ENCODE results near the gene STK16. TPM values are rescaled to one million over a fixed set of nuclear protein-coding genes. Genes with fewer than 3 reads are reported as not detected.
A peak's percentile ranks its signal among the peaks of the same experiment; 100 is the strongest.

Gene STK16
- total and polyA plus RNA-seq, 2 of the 4 experiments (the other 2 are of a cell fraction) = 44.4 to 50.1 TPM

DNA sequence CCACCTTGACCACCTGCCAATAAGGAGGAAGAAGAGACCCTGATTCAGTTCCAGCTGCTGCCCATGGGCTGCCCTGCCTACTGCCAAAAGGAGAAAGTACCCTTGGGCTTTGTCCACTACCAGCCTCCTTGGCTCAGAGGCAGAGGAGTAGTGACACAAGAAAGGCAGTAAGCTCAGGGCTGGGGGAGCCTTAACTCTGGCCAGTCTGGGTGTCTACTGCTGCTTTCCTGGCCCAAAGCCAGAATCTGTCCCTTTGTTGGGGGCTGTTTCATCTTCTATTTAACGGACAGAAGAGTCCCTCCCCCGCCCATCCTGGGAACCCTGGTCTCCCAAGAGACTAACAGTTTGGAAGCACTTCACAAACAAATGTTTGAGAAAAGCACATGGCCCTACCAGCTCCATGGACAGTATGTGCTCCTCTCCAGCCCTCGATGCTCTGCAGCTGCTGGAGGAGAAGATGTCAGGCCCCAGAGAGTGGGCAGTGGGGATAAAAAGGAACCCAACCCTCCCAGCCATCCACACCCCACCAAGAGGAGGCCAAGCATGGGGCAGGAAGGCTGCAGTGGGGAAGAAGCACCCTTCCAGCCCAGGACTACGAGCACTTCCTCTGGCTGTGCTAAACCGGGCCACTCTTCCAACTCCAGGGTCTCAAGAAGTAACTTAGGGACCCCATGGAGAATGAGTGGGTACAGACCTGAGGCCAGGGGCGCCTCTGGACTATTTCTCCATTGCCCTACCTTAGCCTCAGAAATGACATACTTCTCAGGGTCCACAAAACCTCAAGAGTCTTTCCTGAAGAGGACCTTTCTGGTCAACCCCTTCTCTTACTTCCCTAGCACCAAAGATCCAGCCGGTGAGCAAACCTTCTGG lies 17.0 kb upstream of the STK16 start:
- Histone ChIP-seq H3K9me3 (ENCODE audit: control insufficient read depth, insufficient read depth, low read length) (no peaks in the 10 kb centered on the region), H3K36me3 (ENCODE audit: control insufficient read depth, insufficient read depth, low read length) (peaks cover 38% of the 10 kb centered on the region), H3K27ac (ENCODE audit: insufficient read depth, low read length) (peak overlapping the region; percentile 70), H4K20me1 (ENCODE audit: insufficient read depth, low read length) (no peaks in the 10 kb centered on the region), H3K4me1 (ENCODE audit: control insufficient read depth, insufficient read depth, low read length) (peaks cover 5% of the 10 kb centered on the region), H3K9ac (ENCODE audit: low read depth, low read length) (peak overlapping the region; percentile 82), H2BK20ac (ENCODE audit: low read depth, low read length) (no peak overlapping the region), H2BK15ac (ENCODE audit: low read depth, low read length) (0 out of 3 replicates have a peak overlapping the region, but pooled peaks have one; percentile 25), H3K9me1 (ENCODE audit: insufficient read depth, low read length) (peaks cover 8% of the 10 kb centered on the region; the same call in 1 of the 2 replicates), H2AK9ac (replicated peaks; ENCODE audit: low read depth, low read length, poor library complexity) (peak overlapping the region; percentile 94), H3K4me2 (ENCODE audit: low read depth, low read length) (peak overlapping the region; percentile 93), H3K14ac (replicated peaks; ENCODE audit: low read depth, low read length) (peak overlapping the region; percentile 93), H4K8ac (ENCODE audit: low read depth in 2 of 2, low read length in 2 of 2) (peak overlapping the region; percentile 26 to 66; a peak in 2 of 4 replicates), H3K18ac (ENCODE audit: low read depth, low read length) (no peak overlapping the region), H2BK120ac (ENCODE audit: low read depth, low read length) (no peak overlapping the region), H3K56ac (ENCODE audit: extremely low read depth, insufficient read depth, low read length) (peak overlapping the region; percentile 69; the same call in 1 of the 2 replicates), H4K91ac (ENCODE audit: insufficient read depth, low read depth, low read length) (peak overlapping the region; percentile 68), H2AK5ac (ENCODE audit: low read depth, low read length) (peak overlapping the region; percentile 60), H3K27me3 (ENCODE audit: control insufficient read depth, insufficient read depth, low read length) (no peaks in the 10 kb centered on the region), H3K4me3 (ENCODE audit: insufficient read depth, low read depth, low read length) (peak overlapping the region; percentile 79), H4K5ac (ENCODE audit: low read depth, low read length) (peak overlapping the region; percentile 31), H3K4ac (ENCODE audit: low read depth, low read length) (peak overlapping the region; percentile 51), H2BK5ac (ENCODE audit: low read depth, low read length, poor library complexity, severe bottlenecking) (peak overlapping the region; percentile 71), H3K23ac (ENCODE audit: low read depth, low read length) (peak overlapping the region; percentile 87), H3K79me1 (ENCODE audit: low read depth in 1 of 2, low read length in 2 of 2) (peaks cover 46 to 58% of the 10 kb centered on the region in 2 experiments), H2AFZ (replicated peaks; ENCODE audit: low read length, poor library complexity) (peak overlapping the region; percentile 99)
- no peak for ATAC-seq (ENCODE audit: low read depth)
- intact Hi-C loops (cut with micrococcal nuclease) (no loop called here), dilution Hi-C loops (cut with HindIII; ENCODE audit: low sequenced_read_pairs, unreplicated experiment) (no loop called here), in situ Hi-C loops (cut with MboI; ENCODE audit: low sequenced_read_pairs) (no loop called here)
- WGBS, 2 experiments (ENCODE audit: extremely low coverage in 2 of 2, insufficient read length in 1 of 2) = 0% methylated on average over 1 of the region's 7 CpGs; no CpG with 5 or more reads in 1 of the 2 experiments
- no peak for TF ChIP-seq BHLHE40 (IDR thresholded peaks at IDR 0.05; ENCODE audit: low read depth, low read length)
- no peak for TF ChIP-seq NFE2L2 (IDR thresholded peaks at IDR 0.05; ENCODE audit: low read depth, low read length)
- no peak for TF ChIP-seq MXI1 (IDR thresholded peaks at IDR 0.05; ENCODE audit: borderline replicate concordance, low read depth, low read length)
- no peak for TF ChIP-seq CEBPB (IDR thresholded peaks at IDR 0.05; ENCODE audit: low read depth, low read length)
- no peak for TF ChIP-seq MAFK (IDR thresholded peaks at IDR 0.05; ENCODE audit: low read depth, low read length)
- no peak for TF ChIP-seq FOS (IDR thresholded peaks at IDR 0.05; ENCODE audit: low read depth, low read length)
- TF ChIP-seq, protein P1, sequence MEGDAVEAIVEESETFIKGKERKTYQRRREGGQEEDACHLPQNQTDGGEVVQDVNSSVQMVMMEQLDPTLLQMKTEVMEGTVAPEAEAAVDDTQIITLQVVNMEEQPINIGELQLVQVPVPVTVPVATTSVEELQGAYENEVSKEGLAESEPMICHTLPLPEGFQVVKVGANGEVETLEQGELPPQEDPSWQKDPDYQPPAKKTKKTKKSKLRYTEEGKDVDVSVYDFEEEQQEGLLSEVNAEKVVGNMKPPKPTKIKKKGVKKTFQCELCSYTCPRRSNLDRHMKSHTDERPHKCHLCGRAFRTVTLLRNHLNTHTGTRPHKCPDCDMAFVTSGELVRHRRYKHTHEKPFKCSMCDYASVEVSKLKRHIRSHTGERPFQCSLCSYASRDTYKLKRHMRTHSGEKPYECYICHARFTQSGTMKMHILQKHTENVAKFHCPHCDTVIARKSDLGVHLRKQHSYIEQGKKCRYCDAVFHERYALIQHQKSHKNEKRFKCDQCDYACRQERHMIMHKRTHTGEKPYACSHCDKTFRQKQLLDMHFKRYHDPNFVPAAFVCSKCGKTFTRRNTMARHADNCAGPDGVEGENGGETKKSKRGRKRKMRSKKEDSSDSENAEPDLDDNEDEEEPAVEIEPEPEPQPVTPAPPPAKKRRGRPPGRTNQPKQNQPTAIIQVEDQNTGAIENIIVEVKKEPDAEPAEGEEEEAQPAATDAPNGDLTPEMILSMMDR (conservative IDR thresholded peaks at IDR 0.05; ENCODE audit: low read depth, low read length) = no peak
- no TSS peak for BruUV-seq (replicated peaks)
- DNase-seq = no peak
- ChIA-PET CTCF (interaction anchor here (0.6 to 1.4 kb wide), 3 partner anchors 50 to 137 kb away, joined by 4 to 8 read pairs (median 5); no protein-coding TSS in a partner anchor), POLR2A (ENCODE audit: unreplicated experiment) (interaction anchor here (0.7 to 1.1 kb wide), 2 partner anchors 16 to 21 kb away, joined by 6 to 18 read pairs; no protein-coding TSS in a partner anchor)

Data from IMR-90 (cell line).